HCT116 (cell line): ENCODE data around the gene SLC15A5. TPM values are rescaled to one million over a fixed set of nuclear protein-coding genes. Genes with fewer than 3 reads are reported as not detected.

Experiments
- total RNA-seq: library from RNA; stranded (reverse); gene quantifications from one replicate; pipeline ENCODE4 v1.2.1, GENCODE V29; 2021; ENCODE audit not compliant: unreplicated experiment

Gene SLC15A5
- total RNA-seq, 1 experiment from 2014 or later: not detected

Other genes with a start within 250 kb of the SLC15A5 start
- gene MGST1, start 70.0 kb upstream of the SLC15A5 start, total RNA-seq: 111 TPM